Measurements from ENCODE around the gene ELK3. TPM values are rescaled to one million over a fixed set of nuclear protein-coding genes. Genes with fewer than 3 reads are reported as not detected.

The ELK3 gene
- total RNA-seq, 1 donor from 2014 or later = 45.7 TPM

DNA sequence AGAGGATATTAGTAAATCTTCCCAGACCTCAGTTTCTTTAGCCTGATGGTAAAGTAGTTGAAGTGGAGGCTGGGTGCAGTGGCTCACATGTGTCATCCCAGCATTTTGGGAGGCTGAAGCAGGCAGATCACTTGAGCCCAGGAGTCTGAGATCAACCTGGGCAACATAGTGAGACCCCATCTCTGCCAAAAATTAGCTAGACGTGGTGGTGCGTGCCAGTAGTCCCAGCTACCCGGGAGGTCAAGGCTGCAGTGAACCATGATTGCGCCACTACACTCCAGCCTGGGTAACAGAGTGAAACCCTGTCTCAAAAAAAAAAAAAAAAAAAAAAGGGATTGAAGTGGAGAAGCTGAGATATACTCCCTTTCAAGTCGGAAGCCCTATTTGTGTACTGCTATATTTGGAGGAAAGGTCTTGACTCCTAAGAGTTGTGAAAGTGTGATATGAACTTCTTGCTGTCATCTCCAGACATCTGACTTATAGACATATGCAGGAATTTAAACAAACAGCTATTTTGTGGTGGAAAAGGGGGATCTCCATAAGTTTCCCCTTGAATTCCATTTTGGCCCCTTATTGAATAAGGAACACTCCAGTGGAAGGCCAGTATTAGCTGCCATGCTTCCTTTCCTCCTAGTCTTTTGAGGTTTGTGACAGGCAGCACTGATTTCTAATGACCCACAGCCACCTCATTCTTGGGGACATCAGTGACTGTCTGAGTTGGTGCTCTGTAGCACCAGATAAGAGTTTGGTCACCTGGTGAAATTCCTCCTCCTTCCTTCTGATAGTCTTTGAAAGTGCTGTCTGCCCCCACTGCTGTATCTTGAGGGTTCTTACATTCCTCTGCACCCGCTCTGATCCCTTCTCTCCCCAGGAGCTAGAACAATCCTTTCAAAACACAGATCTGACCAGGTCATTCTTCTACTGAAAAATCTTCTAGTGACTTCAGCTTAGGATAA, 7.4 kb downstream of the ELK3 start:
- H3K4me3 ChIP-seq (ENCODE audit: low read depth, low read length) = no peak overlapping the region
- TF ChIP-seq, protein P1, sequence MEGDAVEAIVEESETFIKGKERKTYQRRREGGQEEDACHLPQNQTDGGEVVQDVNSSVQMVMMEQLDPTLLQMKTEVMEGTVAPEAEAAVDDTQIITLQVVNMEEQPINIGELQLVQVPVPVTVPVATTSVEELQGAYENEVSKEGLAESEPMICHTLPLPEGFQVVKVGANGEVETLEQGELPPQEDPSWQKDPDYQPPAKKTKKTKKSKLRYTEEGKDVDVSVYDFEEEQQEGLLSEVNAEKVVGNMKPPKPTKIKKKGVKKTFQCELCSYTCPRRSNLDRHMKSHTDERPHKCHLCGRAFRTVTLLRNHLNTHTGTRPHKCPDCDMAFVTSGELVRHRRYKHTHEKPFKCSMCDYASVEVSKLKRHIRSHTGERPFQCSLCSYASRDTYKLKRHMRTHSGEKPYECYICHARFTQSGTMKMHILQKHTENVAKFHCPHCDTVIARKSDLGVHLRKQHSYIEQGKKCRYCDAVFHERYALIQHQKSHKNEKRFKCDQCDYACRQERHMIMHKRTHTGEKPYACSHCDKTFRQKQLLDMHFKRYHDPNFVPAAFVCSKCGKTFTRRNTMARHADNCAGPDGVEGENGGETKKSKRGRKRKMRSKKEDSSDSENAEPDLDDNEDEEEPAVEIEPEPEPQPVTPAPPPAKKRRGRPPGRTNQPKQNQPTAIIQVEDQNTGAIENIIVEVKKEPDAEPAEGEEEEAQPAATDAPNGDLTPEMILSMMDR (conservative IDR thresholded peaks at IDR 0.05; ENCODE audit: low read depth, low read length) = no peak
- DNase-seq (ENCODE audit: low read depth) = no peak

- TF ChIP-seq, protein P1 (conservative IDR thresholded peaks at IDR 0.05; ENCODE audit: low read depth, low read length) = no peak
- no peak for DNase-seq (ENCODE audit: low read depth)
Measured at GRCh38 chr12:96204381-96204780, 10.2 kb downstream of the ELK3 start.

GRCh38 chr12:96205908-96206307, 11.7 kb downstream of the ELK3 start:
- TF ChIP-seq, protein P1 (conservative IDR thresholded peaks at IDR 0.05; ENCODE audit: low read depth, low read length) = no peak
- H3K4me3 ChIP-seq (ENCODE audit: low read depth, low read length) = no peak overlapping the region
- DNase-seq (ENCODE audit: low read depth) = no peak

More at GRCh38 chr12:96204381-96204780, 10.2 kb downstream of the ELK3 start:
- H3K4me3 ChIP-seq (ENCODE audit: low read depth, low read length) = no peak overlapping the region

DNA sequence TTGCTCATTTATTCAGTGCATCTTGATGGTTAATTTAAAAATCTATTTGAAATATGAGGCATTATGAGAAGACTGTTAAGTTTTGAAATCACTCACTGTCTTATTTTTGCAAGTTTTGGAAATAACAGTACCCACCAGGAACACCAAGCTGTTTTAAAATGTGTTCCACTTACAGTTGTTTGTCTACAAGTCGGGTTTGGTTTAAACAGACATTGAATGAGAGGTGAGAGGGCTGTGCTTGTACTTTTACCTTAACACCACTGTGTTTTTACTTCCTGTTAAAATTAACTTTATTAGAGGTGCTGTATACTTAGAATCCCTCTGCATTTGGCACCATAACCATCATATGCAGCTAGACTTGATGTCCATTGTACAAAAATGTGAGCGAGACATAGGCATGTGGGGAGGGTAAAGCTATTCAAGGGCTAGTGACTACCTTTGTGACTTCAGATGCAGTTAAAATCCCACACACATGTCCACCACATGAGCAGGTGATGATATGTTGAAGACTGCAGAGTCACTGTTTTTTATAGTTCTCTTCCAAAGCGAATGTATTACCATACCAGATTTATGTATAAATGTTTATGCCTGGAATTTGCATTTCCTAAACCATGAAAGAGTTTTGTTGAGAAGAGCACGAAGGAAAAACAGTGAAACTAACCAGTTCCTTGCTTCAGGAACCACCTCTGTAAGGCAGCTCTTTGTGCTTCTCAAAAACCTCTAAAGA, 12.9 kb downstream of the ELK3 start:
- DNase-seq (ENCODE audit: low read depth) = no peak
- TF ChIP-seq, protein P1 (conservative IDR thresholded peaks at IDR 0.05; ENCODE audit: low read depth, low read length) = no peak
- no peak overlapping the region for H3K4me3 ChIP-seq (ENCODE audit: low read depth, low read length)

GRCh38 chr12:96208346-96208745, 14.2 kb downstream of the ELK3 start:
- no peak overlapping the region for H3K4me3 ChIP-seq (ENCODE audit: low read depth, low read length)
- TF ChIP-seq, protein P1 (conservative IDR thresholded peaks at IDR 0.05; ENCODE audit: low read depth, low read length) = no peak
- DNase-seq (ENCODE audit: low read depth) = peak; percentile 67

GRCh38 chr12:96208801-96209549, 14.8 kb downstream of the ELK3 start:
- no peak for DNase-seq (ENCODE audit: low read depth)
- TF ChIP-seq, protein P1 (conservative IDR thresholded peaks at IDR 0.05; ENCODE audit: low read depth, low read length) = peak; percentile 7
- H3K4me3 ChIP-seq (ENCODE audit: low read depth, low read length) = no peak overlapping the region

Data from epithelial cell of proximal tubule (primary cell).